HG03103 (cell line): ENCODE data around the gene GSN.

Experiments used
- ATAC-seq: cut with Tn5 transposase; IDR thresholded peaks from one replicate; pipeline ENCODE4 v1.9.1; 2021; ENCODE audit warnings: low read depth; ENCODE audit not compliant: unreplicated experiment

GSN gene

DNA sequence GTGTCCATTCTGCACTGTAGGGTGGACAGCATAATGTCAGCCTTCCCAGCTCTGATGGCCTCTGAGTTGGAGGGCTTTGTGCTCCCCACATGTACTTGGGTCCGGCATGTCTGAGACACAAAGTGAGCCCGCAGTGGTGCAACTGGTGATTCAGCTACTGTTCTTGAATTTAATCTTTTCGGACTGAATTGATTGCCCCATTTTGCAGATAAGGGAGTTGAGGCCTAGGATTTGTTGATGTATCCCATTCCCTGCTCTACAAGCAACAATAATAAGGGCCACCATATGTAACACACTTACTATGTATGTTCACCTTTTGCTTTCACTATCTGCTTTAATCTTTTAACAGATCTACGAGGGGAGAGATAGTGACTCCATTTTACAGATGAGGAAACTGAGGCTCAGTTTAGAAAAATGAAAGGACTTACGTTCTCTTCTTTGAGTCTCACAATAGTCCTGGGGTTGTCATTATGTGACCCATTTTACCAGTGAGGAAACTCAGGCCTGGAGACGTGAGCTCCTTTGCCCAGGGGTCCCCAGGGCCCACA is 4.5 kb downstream of the GSN start:
- no peak for ATAC-seq

DNA sequence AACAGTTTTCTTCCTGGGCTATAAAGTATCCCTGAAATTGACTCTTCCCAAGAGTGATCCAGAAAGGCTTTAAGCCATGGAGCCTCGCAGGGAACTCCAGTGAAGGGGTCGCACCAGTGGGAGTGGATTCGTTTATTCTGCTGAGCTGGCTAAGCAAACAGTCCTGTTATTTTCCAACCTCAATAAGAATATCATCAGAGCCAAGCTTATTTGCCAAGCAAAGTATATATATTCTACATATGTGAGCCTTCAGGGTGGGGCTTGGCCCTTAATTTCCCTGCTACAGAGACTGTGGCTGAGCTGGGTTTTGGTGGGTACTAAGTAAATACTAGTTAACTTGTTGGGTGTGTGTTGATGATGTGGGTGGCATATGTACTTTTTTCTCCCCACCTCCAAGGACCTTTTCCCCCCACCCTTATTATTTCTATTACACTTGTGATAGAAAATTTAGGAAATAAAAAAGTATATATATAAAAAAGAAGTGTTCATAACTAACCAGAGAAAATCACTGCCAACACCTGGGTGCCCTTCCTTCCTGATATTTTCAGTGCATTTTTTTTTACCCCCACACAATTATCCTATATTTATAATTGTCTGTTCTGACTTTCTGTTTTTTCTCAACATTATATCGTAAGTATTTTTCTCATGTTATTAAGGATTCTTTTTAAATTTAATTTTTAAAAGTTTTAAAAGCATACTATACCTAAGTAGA is 5.3 kb downstream of the GSN start:
- no peak for ATAC-seq

DNA sequence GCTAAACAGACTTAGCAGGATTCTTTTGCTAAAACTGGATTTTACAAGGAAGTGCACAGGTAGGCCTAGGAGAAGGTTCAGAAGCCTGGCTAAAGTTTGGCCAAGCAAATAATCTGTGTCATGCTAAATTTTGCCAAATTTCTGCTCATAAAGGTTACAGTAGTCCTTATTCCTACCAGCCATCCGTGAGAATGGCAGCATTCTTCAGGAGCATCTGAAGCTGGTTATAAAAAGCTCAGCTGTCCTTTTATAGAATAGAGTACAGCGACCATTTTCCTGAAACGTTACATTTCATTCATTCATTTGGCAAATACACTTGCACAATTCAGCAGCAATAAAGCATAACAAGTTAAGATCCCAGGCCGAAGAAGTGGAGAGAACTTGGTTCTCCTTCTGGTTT is 6.9 kb downstream of the GSN start:
- ATAC-seq = no peak

DNA sequence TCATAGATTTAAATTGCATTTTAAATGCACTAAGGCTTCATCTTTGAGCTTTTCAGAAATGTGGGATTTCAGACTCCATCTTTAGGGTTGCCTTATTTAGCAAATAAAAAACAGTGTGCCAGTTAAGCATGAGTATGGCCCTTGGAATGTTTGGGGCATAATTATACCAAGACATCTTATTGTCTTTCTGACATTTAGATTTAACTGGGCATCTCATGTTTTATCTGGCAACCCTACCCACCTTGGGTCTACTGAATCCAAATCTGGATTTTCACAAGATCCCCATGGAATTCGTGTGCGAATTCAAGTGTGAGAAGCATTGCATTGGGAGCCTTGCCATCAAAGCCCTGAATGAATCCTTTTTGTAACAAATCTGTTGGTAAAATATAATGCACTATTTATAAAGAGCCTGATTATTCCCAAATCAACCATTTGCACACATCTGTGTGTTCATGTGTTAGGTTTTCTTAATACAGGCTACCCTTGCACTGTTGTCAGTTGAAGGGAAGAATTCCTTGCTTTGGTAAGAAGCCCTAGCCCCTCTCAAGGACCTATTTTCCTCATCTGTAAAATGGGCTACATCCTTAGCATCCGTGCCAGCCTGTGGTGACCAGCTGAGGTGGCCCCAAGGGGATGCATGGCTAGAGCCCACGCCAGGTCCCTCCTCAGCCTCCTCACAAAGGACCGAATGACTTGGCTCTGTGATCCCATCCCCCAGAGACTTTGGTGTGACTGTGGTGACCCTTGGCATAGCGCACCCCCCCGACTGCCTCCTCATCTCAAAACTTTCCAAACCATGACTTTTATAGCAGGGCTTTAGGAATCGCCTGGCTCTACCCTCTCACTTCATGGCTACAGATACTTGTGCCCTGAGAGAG is 8.1 kb downstream of the GSN start:
- ATAC-seq = no peak

DNA sequence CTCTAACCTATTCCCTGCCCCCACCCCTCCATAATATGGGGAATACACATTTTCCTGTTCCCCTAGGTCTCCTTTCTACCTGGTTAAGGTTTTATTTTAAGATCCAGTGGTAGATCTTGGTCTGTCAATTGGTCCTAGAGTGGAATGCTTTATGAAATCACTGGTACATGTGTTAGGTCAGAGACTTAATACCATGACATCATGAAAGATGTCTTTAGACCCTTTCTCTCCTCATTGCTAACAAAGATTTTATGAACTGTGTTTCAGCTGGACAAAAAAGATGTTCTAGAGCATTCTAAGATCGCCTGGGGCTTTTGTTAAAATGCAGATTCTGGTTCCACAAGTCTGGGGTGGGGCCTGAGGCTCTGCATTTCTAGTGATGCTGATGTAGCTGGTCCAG is 9.1 kb downstream of the GSN start:
- ATAC-seq = no peak

DNA sequence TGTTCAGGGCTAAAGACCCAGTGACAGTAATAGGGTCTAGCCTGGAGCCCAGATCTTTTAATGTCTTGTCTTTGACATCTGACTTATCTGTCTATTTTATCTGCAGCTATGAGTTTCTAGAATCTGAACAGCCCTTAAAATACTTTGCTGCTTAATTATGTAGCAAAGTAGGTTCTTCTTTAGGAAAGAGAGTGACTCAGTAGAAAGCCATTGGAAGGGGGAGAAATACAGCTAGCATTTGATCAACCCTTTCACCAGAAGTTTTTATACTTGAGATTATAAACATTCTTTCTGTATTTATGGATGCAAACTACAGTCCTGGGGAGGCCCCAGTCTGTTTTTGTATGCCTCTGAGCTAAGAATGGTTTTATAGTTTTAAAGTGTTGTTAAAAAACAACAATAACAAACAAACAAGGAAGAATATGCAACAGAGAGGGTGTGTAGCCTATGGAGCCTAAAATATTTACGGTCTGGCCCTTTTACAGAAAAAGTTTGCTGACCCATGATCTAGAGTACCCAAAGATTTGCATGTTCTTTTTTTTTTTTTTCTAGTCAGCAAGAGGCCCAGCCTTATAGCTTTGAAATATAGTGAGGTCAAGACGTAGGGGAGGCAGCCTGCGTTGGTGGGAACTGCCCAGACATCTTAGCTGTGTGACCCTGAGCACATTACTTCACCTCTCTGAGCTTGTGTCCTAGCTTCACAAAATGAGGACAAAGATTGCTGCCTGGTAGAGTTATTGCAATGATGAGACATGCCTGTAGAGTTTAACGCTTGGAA is 9.7 kb downstream of the GSN start:
- ATAC-seq = no peak

DNA sequence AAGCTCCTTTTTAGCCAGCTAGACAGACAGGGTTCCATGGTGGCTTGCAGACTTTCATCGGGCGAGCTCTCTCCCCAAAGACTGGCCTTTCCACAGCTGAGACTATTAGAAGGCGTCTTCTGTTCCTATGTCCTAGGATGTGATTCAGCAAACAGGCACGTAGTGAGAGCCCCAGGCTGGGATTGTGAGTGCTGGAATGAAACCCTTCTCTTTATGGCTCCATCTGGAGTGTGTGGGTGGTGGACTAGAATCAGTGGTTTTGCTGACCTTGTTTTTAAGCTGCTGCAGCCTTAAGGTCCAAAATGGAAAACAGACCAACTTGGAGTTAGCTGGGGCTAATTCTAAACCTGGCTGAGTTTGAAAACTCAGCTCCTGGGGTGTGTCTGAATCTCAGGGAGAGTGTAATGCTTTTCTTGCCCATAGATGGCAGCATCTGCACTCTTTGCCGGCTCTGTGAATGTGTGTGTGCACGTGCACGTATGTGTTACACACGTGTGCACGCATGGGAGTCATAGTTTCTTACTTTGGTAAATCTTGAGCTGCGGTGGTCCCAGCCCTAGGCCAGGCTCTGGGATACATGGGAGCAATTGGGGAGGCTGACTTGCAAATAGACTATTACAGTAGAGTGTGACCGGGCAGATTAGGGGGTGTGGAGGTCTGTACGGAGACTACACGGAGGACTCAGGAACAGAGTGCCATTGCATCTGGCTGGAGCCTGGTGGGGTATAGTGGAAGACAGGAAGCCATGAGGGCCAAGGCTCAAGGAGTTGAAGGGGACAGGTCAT is 10.7 kb downstream of the GSN start:
- peak; percentile 74 for ATAC-seq

DNA sequence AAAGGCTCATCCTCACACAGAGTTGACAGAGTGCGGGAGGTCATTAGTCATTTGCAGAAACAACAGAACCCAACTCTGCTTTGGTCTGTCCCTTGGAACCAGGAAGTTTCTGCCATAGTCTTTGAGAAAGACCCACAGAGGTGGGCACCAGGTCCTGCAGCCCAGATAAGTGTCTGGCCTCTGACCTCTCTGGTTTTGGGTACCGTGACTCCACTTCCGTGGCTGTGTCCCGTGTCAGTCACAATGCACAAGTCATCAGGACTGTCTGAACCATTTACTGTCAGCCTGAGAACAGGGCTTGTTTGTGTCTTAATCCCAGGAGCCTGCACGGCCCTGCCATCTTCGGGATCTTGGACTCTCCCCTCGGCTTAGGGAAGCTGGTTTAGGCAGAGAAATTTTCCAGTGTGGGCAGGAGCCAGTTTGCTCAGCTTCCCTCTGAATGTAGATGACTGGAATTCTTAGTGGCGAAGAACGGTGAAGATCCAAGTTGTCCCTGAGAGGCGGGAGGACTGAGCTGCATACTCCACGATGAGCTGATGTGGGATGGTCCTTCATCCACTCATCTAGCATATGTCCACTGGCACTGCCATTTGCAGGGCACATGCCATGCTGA is 11.9 kb downstream of the GSN start:
- no peak for ATAC-seq

DNA sequence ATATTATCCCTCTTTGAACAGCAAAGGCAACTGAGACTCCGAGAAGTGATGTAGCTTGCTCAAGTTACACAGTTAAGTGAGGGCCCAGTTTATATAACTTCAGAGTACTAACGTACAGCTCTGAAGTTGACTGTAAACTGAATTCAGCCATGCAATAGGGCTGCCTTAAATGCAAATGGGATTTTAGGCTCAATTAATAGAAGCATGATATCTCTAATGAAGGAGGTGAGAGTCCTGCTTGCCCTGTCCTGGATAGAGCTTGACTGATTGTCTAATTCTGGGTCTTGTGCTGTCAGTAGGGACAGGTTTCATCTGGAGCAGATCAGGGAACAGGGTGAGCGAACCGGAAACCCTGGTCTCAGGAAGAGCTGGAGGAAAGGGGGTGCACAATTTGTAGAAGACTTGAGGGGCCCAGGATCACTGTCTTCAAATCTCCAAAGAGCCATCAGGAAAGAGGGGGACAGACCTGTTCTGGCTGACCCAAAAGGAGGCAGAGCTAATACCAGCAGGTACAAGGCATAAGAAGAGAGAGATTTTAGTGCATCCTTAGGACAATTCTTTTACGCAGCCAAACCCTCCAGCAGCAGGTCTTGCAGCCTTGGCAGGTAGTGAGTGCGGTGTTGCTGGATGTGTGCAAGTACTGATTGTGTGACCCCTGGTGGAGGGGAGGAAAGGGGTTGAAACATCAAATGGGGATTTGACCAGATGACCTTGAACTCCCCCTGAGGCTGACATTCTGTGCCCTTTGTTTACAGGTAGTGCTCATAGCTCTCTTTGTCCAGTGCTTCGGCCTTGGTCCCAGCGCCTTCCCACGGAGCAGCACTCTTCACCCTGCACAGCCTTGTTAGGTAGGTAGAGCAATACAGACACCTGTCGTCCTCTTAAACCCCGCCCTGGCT is 13.0 kb downstream of the GSN start:
- no peak for ATAC-seq

DNA sequence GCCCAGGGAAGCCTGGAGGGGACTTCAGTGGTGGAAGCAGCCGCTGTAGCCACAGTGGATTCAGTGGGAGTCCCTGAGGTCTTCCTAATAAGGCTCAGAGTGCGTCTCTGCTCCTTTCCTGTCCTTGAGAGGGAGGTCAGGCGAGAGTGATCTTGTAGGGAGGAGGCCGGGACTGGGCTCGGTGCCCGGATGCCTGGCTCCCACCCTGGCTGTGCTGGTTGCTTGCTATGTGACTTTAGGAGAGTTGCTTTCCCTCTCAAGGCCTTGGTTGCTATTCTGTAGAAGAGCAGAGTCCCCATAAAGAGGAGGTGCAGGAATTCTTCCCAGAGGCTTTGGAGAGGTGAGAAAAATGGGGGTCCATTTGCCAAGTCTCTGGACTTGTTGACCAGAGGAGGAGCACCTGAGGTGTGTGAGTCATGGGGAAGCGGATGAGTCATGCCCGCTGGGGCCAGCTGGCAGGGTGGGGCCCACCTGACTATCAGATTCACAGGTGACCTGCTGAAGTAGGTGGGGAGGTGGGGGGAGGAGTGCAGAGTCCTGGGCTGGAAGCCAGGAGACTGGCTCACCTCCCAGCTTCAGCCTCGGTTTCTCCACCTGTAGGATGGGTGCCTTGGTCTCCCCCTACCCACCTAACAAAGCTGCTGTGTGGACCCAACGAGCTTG is 13.8 kb downstream of the GSN start:
- no peak for ATAC-seq

DNA sequence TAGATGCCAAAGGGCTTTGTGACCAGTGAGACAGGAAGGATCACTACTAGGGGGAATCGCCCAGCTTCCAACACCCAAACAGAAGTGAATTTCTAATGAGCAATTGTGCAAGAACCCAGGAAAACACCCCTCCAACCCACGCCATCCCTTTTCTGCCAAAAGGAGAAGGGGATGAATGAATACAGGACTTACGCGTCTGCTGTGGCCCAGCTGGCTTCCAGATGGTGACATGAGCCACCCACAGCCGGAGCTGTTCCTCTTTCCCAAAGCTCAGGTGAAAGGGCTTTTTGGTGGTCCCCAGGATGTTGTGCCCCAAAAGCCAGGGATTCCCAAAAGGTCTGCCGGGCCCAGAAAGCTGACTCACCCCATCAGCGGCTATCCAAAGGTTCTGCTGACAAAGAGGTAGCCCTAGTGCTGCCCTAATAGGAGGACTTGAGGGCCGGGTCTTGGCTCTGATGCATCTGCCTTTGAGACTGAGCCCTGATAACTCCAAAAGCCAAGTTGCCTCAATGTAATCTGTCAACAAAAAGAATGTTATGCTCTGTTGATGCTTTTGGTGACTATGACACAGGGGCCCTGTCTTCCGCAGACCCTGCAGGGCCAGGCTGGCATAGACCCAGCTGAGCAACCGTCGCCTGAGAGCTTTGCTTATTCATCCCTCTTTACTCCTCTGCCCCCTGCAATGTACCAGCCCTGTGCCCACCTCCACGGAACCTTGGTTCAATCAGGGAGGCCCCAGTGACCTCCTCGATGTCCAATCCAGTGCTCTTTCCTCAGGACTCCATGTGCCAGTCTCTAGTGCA is 14.5 kb downstream of the GSN start:
- ATAC-seq = no peak

DNA sequence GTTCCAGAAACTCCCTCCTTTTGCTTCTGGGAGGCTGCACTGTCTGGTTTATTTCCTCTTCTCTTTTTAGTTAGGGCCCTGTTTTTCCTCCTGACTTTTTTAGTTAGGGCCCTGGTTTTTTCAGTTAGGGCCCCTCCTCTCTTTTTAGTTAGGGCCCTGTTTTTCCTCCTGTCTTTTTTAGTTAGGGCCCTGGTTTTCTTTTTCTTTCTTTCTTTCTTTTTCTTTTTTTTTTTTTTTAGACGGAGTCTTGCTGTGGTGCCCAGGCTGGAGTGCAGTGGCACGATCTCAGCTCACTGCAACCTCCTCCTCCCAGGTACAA is 15.1 kb downstream of the GSN start:
- ATAC-seq = no peak

DNA sequence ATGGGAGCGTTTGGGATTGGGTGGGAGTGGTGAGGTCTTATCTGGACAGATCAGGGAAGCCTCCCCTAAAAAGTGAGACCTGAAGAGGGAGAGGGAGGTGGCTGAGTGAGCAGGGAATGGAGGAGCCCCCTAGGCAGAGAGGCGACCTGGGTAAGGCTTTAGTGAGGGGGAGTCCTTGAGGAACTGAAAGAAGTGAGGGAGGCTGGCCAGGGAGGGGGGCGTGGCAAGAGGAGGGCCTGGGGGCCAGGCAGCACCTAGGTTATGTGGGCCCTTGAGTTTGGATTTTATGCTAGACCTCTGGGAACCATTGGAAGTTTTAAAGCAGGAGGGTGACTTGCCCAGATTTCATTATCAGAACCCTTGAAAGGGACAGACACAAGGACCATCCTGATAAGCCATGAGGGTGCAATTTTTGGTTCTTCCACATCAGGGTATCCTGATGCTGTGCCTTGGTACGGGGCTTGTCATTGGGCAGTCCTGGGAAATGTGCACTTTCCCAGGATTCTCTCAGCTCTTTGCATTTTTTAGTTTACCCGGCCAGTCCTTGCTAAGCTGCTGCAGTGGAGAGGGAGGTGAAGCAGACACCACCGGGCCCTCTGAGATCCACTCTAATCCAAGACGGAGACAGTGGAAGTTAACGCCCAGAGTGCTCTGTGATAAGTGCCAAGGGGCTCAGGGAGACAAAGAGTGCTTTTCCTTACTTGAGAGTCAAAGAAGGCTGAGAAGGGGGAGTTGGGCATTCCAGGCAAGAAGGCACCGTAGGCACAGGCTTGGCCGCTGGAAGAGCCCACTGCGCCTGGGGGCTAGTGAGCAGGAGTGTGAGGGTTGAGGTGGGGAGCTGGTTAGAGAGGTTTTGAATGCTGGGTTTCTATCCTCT is 16.1 kb downstream of the GSN start:
- ATAC-seq = no peak

DNA sequence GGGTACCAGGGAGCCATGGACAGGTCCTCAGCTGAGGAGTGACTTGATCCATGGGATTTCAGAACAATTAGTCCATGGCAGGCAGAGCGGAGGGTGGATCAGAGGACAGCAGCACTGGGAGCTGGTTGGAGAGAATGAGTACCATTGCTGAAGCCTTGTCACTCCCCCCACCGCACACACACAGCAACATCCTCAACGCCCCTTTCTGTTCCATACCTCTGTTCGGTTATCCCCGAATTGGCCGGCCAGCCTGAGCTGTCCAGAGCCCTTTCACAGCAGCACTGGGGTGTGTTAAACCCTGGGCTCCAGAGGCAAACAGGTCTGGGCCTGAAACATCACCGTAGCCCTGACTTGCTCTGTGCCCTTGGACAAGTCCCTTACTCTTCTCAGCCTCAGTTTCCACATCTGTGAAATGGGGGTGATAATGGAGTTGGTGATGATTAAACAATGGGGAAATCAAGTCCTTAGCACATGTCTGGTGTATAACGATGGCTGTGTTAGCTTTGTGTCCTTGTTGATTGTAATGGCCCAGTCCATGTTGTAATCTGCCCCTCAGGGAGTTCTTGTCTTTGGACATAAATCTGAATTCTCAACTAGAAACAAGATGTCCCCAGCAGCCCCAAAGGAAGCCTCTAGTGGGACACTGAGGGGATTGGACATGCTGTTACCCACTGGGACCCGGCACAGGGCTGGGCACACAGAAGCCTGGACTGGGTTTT is 16.9 kb downstream of the GSN start:
- ATAC-seq = no peak

DNA sequence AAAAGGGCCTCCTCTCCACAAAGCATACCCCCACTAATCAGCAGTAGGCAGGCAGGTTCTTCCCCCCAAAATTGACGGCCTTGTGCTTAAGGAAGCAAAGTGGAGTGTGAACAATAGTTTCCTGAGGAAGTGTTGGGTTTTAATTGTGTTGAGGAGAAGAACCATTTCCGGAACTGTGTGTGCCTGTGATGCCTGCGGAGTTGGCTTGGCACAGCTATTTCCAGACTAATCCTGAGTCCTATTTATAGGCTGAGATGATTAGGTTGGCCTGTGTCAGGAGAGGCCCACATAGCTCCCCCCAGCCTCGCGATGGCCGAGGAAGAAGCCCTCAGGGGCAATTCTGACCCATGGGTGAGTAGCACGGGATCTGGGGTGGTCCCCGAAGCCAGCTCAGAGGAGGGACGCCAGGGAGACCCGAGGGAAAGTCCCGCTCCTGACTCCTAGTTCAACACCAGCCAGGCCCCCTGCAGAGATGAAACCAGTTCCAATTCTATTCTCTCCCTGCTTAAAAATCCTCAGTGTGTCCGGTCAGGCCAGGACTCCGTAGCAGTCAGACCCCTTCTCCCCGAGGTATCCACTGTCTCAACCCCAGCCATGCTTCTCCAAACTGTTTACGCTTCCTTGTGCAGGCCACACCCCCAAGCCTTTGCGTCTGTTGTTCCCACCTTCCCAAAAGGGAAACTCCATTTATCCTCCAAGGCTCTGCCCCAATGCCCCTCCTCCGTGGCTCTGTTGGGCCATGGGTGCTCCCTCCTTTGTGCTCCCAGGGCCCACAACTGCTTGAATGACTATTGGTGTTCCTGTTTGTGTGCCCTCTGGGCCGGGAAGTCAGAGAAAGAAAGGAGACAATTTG is 18.1 kb downstream of the GSN start:
- no peak for ATAC-seq
